ENCODE results near the gene SLC35A1. TPM values are rescaled to one million over a fixed set of nuclear protein-coding genes. Genes with fewer than 3 reads are reported as not detected.

SLC35A1 gene
- total RNA-seq, 4 donors from 2014 or later = 12.1 to 23.6 (median 20.2) TPM

GRCh38 chr6:87529221-87529620, 56.4 kb downstream of the SLC35A1 start:
- no peak for TF ChIP-seq CTCF (IDR thresholded peaks at IDR 0.05; ENCODE audit: low read depth)

- TF ChIP-seq CTCF (IDR thresholded peaks at IDR 0.05; ENCODE audit: low read depth) = no peak
Observed at GRCh38 chr6:87534377-87535047, 61.7 kb downstream of the SLC35A1 start.

- TF ChIP-seq CTCF (IDR thresholded peaks at IDR 0.05; ENCODE audit: low read depth) = no peak
Observed at GRCh38 chr6:87538510-87539260, 65.9 kb downstream of the SLC35A1 start.

- TF ChIP-seq CTCF (IDR thresholded peaks at IDR 0.05; ENCODE audit: low read depth) = no peak
Observed at GRCh38 chr6:87539554-87539953, 66.8 kb downstream of the SLC35A1 start.

GRCh38 chr6:87540539-87540938, 67.8 kb downstream of the SLC35A1 start:
- no peak for TF ChIP-seq CTCF (IDR thresholded peaks at IDR 0.05; ENCODE audit: low read depth)

GRCh38 chr6:87541041-87541440, 68.3 kb downstream of the SLC35A1 start:
- no peak for TF ChIP-seq CTCF (IDR thresholded peaks at IDR 0.05; ENCODE audit: low read depth)

- TF ChIP-seq CTCF (IDR thresholded peaks at IDR 0.05; ENCODE audit: low read depth) = no peak
Observed at GRCh38 chr6:87541744-87542143, 69.0 kb downstream of the SLC35A1 start.

All from subcutaneous adipose tissue (tissue), 4 donors.